ENCODE results near the gene E4F1.

GRCh38 chr16:2223221-2223941 is at the start of gene E4F1:
- TF ChIP-seq, protein P1, sequence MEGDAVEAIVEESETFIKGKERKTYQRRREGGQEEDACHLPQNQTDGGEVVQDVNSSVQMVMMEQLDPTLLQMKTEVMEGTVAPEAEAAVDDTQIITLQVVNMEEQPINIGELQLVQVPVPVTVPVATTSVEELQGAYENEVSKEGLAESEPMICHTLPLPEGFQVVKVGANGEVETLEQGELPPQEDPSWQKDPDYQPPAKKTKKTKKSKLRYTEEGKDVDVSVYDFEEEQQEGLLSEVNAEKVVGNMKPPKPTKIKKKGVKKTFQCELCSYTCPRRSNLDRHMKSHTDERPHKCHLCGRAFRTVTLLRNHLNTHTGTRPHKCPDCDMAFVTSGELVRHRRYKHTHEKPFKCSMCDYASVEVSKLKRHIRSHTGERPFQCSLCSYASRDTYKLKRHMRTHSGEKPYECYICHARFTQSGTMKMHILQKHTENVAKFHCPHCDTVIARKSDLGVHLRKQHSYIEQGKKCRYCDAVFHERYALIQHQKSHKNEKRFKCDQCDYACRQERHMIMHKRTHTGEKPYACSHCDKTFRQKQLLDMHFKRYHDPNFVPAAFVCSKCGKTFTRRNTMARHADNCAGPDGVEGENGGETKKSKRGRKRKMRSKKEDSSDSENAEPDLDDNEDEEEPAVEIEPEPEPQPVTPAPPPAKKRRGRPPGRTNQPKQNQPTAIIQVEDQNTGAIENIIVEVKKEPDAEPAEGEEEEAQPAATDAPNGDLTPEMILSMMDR (IDR thresholded peaks at IDR 0.05), result no peak
- TF ChIP-seq ZFX (IDR thresholded peaks at IDR 0.05; ENCODE audit: borderline replicate concordance), result no peak

Measured in 22Rv1 (cell line).